ENCODE results near the gene PRR29.

Gene PRR29

GRCh38 chr17:63998050-63998720, at the start of gene PRR29:
TSS of gene PRR29 (plus strand) at chr17:63998351. CDS start at chr17:63998365, 14 bp downstream.
- peak; percentile 82 for DNase-seq

- DNase-seq = no peak
These were observed 49.6 kb upstream of the PRR29 start for GRCh38 chr17:63948521-63948920.

- no peak for DNase-seq
These were observed 48.4 kb upstream of the PRR29 start for GRCh38 chr17:63949576-63950250.

- peak; percentile 53 for DNase-seq
These were observed 46.9 kb upstream of the PRR29 start for GRCh38 chr17:63950940-63951907.

- DNase-seq = peak; percentile 58
These were observed 43.6 kb upstream of the PRR29 start for GRCh38 chr17:63954402-63955063.

- no peak for DNase-seq
These were observed 42.9 kb upstream of the PRR29 start for GRCh38 chr17:63955232-63955631.

GRCh38 chr17:63955791-63956190, 42.4 kb upstream of the PRR29 start:
- DNase-seq = no peak

- DNase-seq = no peak
These were observed 41.7 kb upstream of the PRR29 start for GRCh38 chr17:63956296-63956920.

- DNase-seq = no peak
These were observed 38.1 kb upstream of the PRR29 start for GRCh38 chr17:63960006-63960405.

GRCh38 chr17:63960430-63960829, 37.7 kb upstream of the PRR29 start:
- no peak for DNase-seq

- DNase-seq = peak; percentile 38
These were observed 36.6 kb upstream of the PRR29 start for GRCh38 chr17:63961355-63962212.

- no peak for DNase-seq
These were observed 35.8 kb upstream of the PRR29 start for GRCh38 chr17:63962298-63962744.

- no peak for DNase-seq
These were observed 35.0 kb upstream of the PRR29 start for GRCh38 chr17:63963123-63963522.

GRCh38 chr17:63966646-63967264, 31.4 kb upstream of the PRR29 start:
- DNase-seq = peak; percentile 18

GRCh38 chr17:63967953-63968352, 30.2 kb upstream of the PRR29 start:
- DNase-seq = no peak

- no peak for DNase-seq
These were observed 28.9 kb upstream of the PRR29 start for GRCh38 chr17:63969278-63969677.

- no peak for DNase-seq
These were observed 25.4 kb upstream of the PRR29 start, which contains the start of gene SCN4A for GRCh38 chr17:63972796-63973195. TSS of gene SCN4A (minus strand) at chr17:63972918. CDS start at chr17:63972841, 77 bp downstream.

GRCh38 chr17:63973247-63973646, 24.9 kb upstream of the PRR29 start:
- no peak for DNase-seq

- no peak for DNase-seq
These were observed 24.1 kb upstream of the PRR29 start for GRCh38 chr17:63973930-63974593.

GRCh38 chr17:63974594-63975192, 23.5 kb upstream of the PRR29 start:
- no peak for DNase-seq

Measured in CD4-positive, alpha-beta T cell treated with Interleukin-6 for 4 hours (primary cell).